Measurements from ENCODE around the gene GCM1. TPM values are rescaled to one million over a fixed set of nuclear protein-coding genes. Genes with fewer than 3 reads are reported as not detected.

Gene GCM1
- polyA plus RNA-seq, 1 donor from 2014 or later, result not detected

- TF ChIP-seq EZH2 (IDR thresholded peaks at IDR 0.05; ENCODE audit: borderline replicate concordance, insufficient read depth, low read length, poor library complexity, severe bottlenecking) (no peak), MXI1 (conservative IDR thresholded peaks at IDR 0.05; ENCODE audit: poor library complexity, severe bottlenecking) (no peak), SMC3 (conservative IDR thresholded peaks at IDR 0.05; ENCODE audit: poor library complexity) (no peak), REST (IDR thresholded peaks at IDR 0.05; ENCODE audit: borderline replicate concordance) (no peak), EP300 (conservative IDR thresholded peaks at IDR 0.05; ENCODE audit: poor library complexity, severe bottlenecking) (no peak), POLR2AphosphoS5 (IDR thresholded peaks at IDR 0.05) (no peak), RAD21 (conservative IDR thresholded peaks at IDR 0.05) (no peak), CTCF (IDR thresholded peaks at IDR 0.05; ENCODE audit: poor library complexity, severe bottlenecking) (no peak), TAF1 (IDR thresholded peaks at IDR 0.05; ENCODE audit: low read depth) (no peak)
- Histone ChIP-seq H3K4me3 (ENCODE audit: low read length) (no peak overlapping the region), H4K20me1 (ENCODE audit: insufficient read depth) (no peaks in the 10 kb centered on the region), H3K9me3 (ENCODE audit: low read length) (no peaks in the 10 kb centered on the region), H3F3A (ENCODE audit: insufficient read depth, low read length, poor library complexity, severe bottlenecking) (no peaks in the 10 kb centered on the region), H3K27ac (ENCODE audit: low read length) (no peak overlapping the region), H2AFZ (ENCODE audit: low read depth, low read length) (no peak overlapping the region), H3K36me3 (ENCODE audit: insufficient read depth, low read length) (peaks cover 6% of the 10 kb centered on the region), H3K9me2 (ENCODE audit: insufficient read depth, low read length) (no peaks in the 10 kb centered on the region), H3K27me3 (ENCODE audit: insufficient read depth, low read depth, low read length) (no peaks in the 10 kb centered on the region), H3K4me2 (ENCODE audit: low read length) (no peak overlapping the region), H3K9ac (ENCODE audit: low read length) (no peak overlapping the region), H3K79me2 (replicated peaks; ENCODE audit: insufficient read depth, low read length) (no peaks in the 10 kb centered on the region)
Measured at GRCh38 chr6:53086302-53086701, 62.3 kb downstream of the GCM1 start.

- no peak for TF ChIP-seq RAD21 (conservative IDR thresholded peaks at IDR 0.05)
- TF ChIP-seq EP300 (conservative IDR thresholded peaks at IDR 0.05; ENCODE audit: poor library complexity, severe bottlenecking), result no peak
- TF ChIP-seq POLR2AphosphoS5 (IDR thresholded peaks at IDR 0.05), result no peak
- TF ChIP-seq CTCF (IDR thresholded peaks at IDR 0.05; ENCODE audit: poor library complexity, severe bottlenecking), result no peak
- no peaks in the 10 kb centered on the region for H4K20me1 ChIP-seq (ENCODE audit: insufficient read depth)
- no peak overlapping the region for H2AFZ ChIP-seq (ENCODE audit: low read depth, low read length)
- H3K4me3 ChIP-seq (ENCODE audit: low read length), result no peak overlapping the region
- no peaks in the 10 kb centered on the region for H3K79me2 ChIP-seq (replicated peaks; ENCODE audit: insufficient read depth, low read length)
- no peaks in the 10 kb centered on the region for H3F3A ChIP-seq (ENCODE audit: insufficient read depth, low read length, poor library complexity, severe bottlenecking)
- H3K4me2 ChIP-seq (ENCODE audit: low read length), result no peak overlapping the region
- H3K36me3 ChIP-seq (ENCODE audit: insufficient read depth, low read length), result peaks cover 10% of the 10 kb centered on the region
- no peaks in the 10 kb centered on the region for H3K27me3 ChIP-seq (ENCODE audit: insufficient read depth, low read depth, low read length)
- H3K27ac ChIP-seq (ENCODE audit: low read length), result no peak overlapping the region
- H3K9me3 ChIP-seq (ENCODE audit: low read length), result no peaks in the 10 kb centered on the region
- H3K9me2 ChIP-seq (ENCODE audit: insufficient read depth, low read length), result no peaks in the 10 kb centered on the region
- H3K9ac ChIP-seq (ENCODE audit: low read length), result no peak overlapping the region
Measured at GRCh38 chr6:53080813-53081212, 67.8 kb downstream of the GCM1 start.

Small RNA genes lying within 50 kb of the gene (small RNA-seq; reads per million reads assigned to genes)
- gene RN7SL244P (0 reads per million in 3 experiments), gene RNU6-464P (0 reads per million in 3 experiments)

Other genes with a start within 250 kb of the GCM1 start
- not detected in 2 replicates for gene GSTA3, start 239.1 kb downstream of the GCM1 start, polyA plus RNA-seq
- gene GSTA4, start 153.6 kb downstream of the GCM1 start, polyA plus RNA-seq, result 735 and 764 TPM in 2 replicates
- 14.0 and 15.0 TPM in 2 replicates for gene CILK1, start 87.0 kb downstream of the GCM1 start, polyA plus RNA-seq
- 92.2 and 108 TPM in 2 replicates for gene FBXO9, start 83.4 kb downstream of the GCM1 start, polyA plus RNA-seq
- gene ELOVL5, start 200.1 kb upstream of the GCM1 start, polyA plus RNA-seq, result 30.2 and 31.2 TPM in 2 replicates